Testis (tissue), 3 donors: ENCODE measurements around the gene UVRAG. TPM values are rescaled to one million over a fixed set of nuclear protein-coding genes. Genes with fewer than 3 reads are reported as not detected.

ENCODE experiments used
- DNase-seq: peaks from one replicate; pipeline ENCODE4 v3.0.0-alpha.2; 2019
- H3K27ac ChIP-seq, 2 donors: fragments of 200-600 bp; sonication (generic); one replicate each; pipeline ENCODE4 v1.5.1; 2019
- H3K27me3 ChIP-seq: fragments of 200-600 bp; sonication (generic); one replicate; pipeline ENCODE4 v1.5.1; 2019
- H3K36me3 ChIP-seq: fragments of 200-600 bp; sonication (generic); one replicate; pipeline ENCODE4 v1.5.1; 2017; ENCODE audit warnings: low read depth; ENCODE audit errors: missing control alignments
- H3K4me1 ChIP-seq: fragments of 200-600 bp; sonication (generic); one replicate; pipeline ENCODE4 v1.5.1; 2019
- H3K4me3 ChIP-seq, 2 donors: fragments of 200-600 bp; sonication (generic); one replicate each; pipeline ENCODE4 v1.5.1; 2017 to 2019
- H3K9me3 ChIP-seq: fragments of 200-600 bp; sonication (generic); one replicate; pipeline ENCODE4 v1.5.1; 2017
- CTCF ChIP-seq, 3 experiments: fragments of 450-650 bp in 2 of 3; fragments of 200-600 bp in 1 of 3; sonication (generic) in 1 of 3; IDR thresholded peaks; one replicate each; pipeline ENCODE4 v1.5.1; 2016 to 2019; ENCODE audit warnings: antibody characterized with exemption in 3 of 3, mild to moderate bottlenecking in 2 of 3, moderate library complexity in 1 of 3
- POLR2A ChIP-seq: fragments of 450-650 bp; IDR thresholded peaks from one replicate; pipeline ENCODE4 v1.6.1; 2017; ENCODE audit warnings: antibody characterized with exemption, mild to moderate bottlenecking, moderate library complexity
- WGBS, 2 donors: methylation state at CpG; one replicate each; pipeline ENCODE4 v1.1.5; 2018; 5-methylcytosine and 5-hydroxymethylcytosine counted together
- intact Hi-C: fragments of 100-400 bp; cut with DNase I; formaldehyde crosslinking; loops from one replicate; pipeline ENCODE4 v1.15.1; 2023; ENCODE audit warnings: low total_unique reads
- polyA plus RNA-seq: library from polyadenylated mRNA; stranded (reverse); fragments of 350-450 nt; fragmentation: Illumina TruSeq; extraction: RNeasy Lipid Tissue Mini Kit (QIAGEN cat#74804); gene quantifications from one replicate; pipeline ENCODE4 v1.2.3, GENCODE V29; 2014; ENCODE audit warnings: low read depth, low replicate concordance; ENCODE audit not compliant: insufficient read depth
- total RNA-seq, 2 donors: library from RNA; depleted of rRNA; stranded (reverse); fragments of >200 nt; gene quantifications; one replicate each; pipeline ENCODE4 v1.2.3, GENCODE V29; 2016

The UVRAG gene
- total and polyA plus RNA-seq, 3 donors from 2014 or later, result 10.8 to 22.4 (median 20.1) TPM

GRCh38 chr11:75813622-75814039 lies 1.4 kb upstream of the UVRAG start:
- TF ChIP-seq CTCF (IDR thresholded peaks at IDR 0.05) (no peak), POLR2A (no peak)
- no peak overlapping the region for H3K4me3 ChIP-seq
- no peaks in the 10 kb centered on the region for H3K27me3 ChIP-seq
- H3K36me3 ChIP-seq, result no peaks in the 10 kb centered on the region
- H3K9me3 ChIP-seq, result no peaks in the 10 kb centered on the region
- intact Hi-C loops, result no loop called here
- peaks cover 23% of the 10 kb centered on the region for H3K4me1 ChIP-seq
- no peak for DNase-seq
- no peak overlapping the region for H3K27ac ChIP-seq
- 64 to 92% methylated on average over 1 of the region's 1 CpG for WGBS, 2 donors

GRCh38 chr11:75814363-75814676 lies 690 bp upstream of the UVRAG start:
- WGBS, 2 donors, result 0% methylated on average over 3 to 12 of the region's 12 CpGs
- intact Hi-C loops, result no loop called here
- TF ChIP-seq POLR2A (no peak), CTCF (IDR thresholded peaks at IDR 0.05) (no peak)

GRCh38 chr11:75815345-75816168 lies 547 bp downstream of the UVRAG start:
- Histone ChIP-seq H3K27ac (peak overlapping the region; percentile 89 to 95), H3K27me3 (no peaks in the 10 kb centered on the region), H3K36me3 (no peaks in the 10 kb centered on the region), H3K4me1 (peaks cover 23% of the 10 kb centered on the region), H3K4me3 (peak overlapping the region; percentile 95 to 99), H3K9me3 (no peaks in the 10 kb centered on the region)
- no peak for TF ChIP-seq CTCF (IDR thresholded peaks at IDR 0.05)
- no peak for TF ChIP-seq POLR2A
- intact Hi-C loops, result no loop called here
- peak; percentile 40 for DNase-seq
- 1% methylated on average over 14 to 59 of the region's 60 CpGs for WGBS, 2 donors

More at GRCh38 chr11:75814363-75814676, 690 bp upstream of the UVRAG start:
- peak overlapping the region; percentile 42 to 95 for H3K27ac ChIP-seq
- DNase-seq, result no peak
- H3K9me3 ChIP-seq, result no peaks in the 10 kb centered on the region
- H3K4me3 ChIP-seq, result peak overlapping the region; percentile 95 to 99
- H3K4me1 ChIP-seq, result peaks cover 23% of the 10 kb centered on the region
- no peaks in the 10 kb centered on the region for H3K36me3 ChIP-seq
- H3K27me3 ChIP-seq, result no peaks in the 10 kb centered on the region

GRCh38 chr11:75816561-75817239 lies 1.7 kb downstream of the UVRAG start:
- intact Hi-C loops, result no loop called here
- no peak overlapping the region for H3K27ac ChIP-seq
- WGBS, 2 donors, result 14 to 26% methylated on average over 6 of the region's 6 CpGs
- no peaks in the 10 kb centered on the region for H3K9me3 ChIP-seq
- no peak for DNase-seq
- peaks cover 23% of the 10 kb centered on the region for H3K4me1 ChIP-seq
- TF ChIP-seq POLR2A, result no peak
- TF ChIP-seq CTCF (IDR thresholded peaks at IDR 0.05), result no peak
- H3K27me3 ChIP-seq, result no peaks in the 10 kb centered on the region
- H3K36me3 ChIP-seq, result no peaks in the 10 kb centered on the region
- H3K4me3 ChIP-seq, result peak overlapping the region in 1 of 2 donors; percentile 95
